Breast epithelium (tissue), 3 donors: Measurements from ENCODE around the gene DGKA.

Experiments
- CTCF ChIP-seq, 3 donors: fragments of 450-650 bp; IDR thresholded peaks; one replicate each; pipeline ENCODE4 v1.5.1; 2016 to 2017; ENCODE audit warnings: antibody characterized with exemption in 3 of 3, mild to moderate bottlenecking in 3 of 3, moderate library complexity in 3 of 3
- POLR2A ChIP-seq: fragments of 450-650 bp; IDR thresholded peaks from one replicate; pipeline ENCODE4 v1.6.1; 2016; ENCODE audit warnings: antibody characterized with exemption, mild to moderate bottlenecking, moderate library complexity
- POLR2AphosphoS5 ChIP-seq, 3 donors: sonication (generic); formaldehyde crosslinking; IDR thresholded peaks; one replicate each; pipeline ENCODE4 v1.6.1; 2017; ENCODE audit warnings: antibody characterized with exemption in 3 of 3

DNA sequence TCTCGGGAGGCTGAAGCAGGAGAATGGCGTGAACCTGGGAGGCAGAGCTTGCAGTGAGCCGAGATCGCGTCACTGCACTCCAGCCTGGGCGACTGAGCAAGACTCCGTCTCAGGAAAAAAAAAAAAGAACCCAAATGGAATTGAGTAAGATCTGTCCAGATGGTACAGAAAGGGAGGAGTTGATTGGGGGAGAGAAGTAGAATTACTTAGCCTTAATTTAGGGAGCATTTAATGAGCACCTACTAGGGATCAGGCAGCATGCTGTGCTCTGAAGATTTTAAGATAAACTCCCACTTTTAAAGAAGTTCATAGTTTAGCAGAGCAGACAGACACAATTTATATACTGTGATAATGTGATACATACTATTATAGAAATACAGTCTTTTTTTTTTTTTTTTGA is 47.4 kb downstream of the DGKA start:
- TF ChIP-seq CTCF (IDR thresholded peaks at IDR 0.05) (no peak), POLR2A (no peak), POLR2AphosphoS5 (IDR thresholded peaks at IDR 0.05) (no peak)
